Endodermal cell (in vitro differentiated cells): ENCODE data around the gene CORO2A. TPM values are rescaled to one million over a fixed set of nuclear protein-coding genes. Genes with fewer than 3 reads are reported as not detected.

ENCODE experiments used
- DNase-seq: peaks from one replicate; pipeline ENCODE4 v3.0.0-alpha.2; 2017
- H3K27ac ChIP-seq: 2 replicates; pipeline ENCODE4 v1.5.1; 2013; ENCODE audit warnings: mild to moderate bottlenecking, low read depth, low read length, moderate library complexity
- H3K27me3 ChIP-seq: 2 replicates; pipeline ENCODE4 v1.6.1; 2013; ENCODE audit warnings: mild to moderate bottlenecking, low read length, moderate library complexity; ENCODE audit not compliant: insufficient read depth, control insufficient read depth, poor library complexity, severe bottlenecking
- H3K36me3 ChIP-seq: 2 replicates; pipeline ENCODE4 v1.7.0; 2013; ENCODE audit warnings: mild to moderate bottlenecking, low read length, moderate library complexity; ENCODE audit not compliant: control insufficient read depth, insufficient read depth
- H3K4me1 ChIP-seq: one replicate; pipeline ENCODE4 v1.7.0; 2013; ENCODE audit warnings: low read length; ENCODE audit not compliant: control insufficient read depth, insufficient read depth
- H3K4me3 ChIP-seq: 2 replicates; pipeline ENCODE4 v1.5.1; 2013; ENCODE audit warnings: mild to moderate bottlenecking, low read length, moderate library complexity
- H3K9ac ChIP-seq: 2 replicates; pipeline ENCODE4 v1.6.1; 2013; ENCODE audit warnings: mild to moderate bottlenecking, low read length, moderate library complexity; ENCODE audit not compliant: poor library complexity, severe bottlenecking; ENCODE audit errors: extremely low read depth
- H3K9me3 ChIP-seq: 2 replicates; pipeline ENCODE4 v1.6.1; 2013; ENCODE audit warnings: mild to moderate bottlenecking, low read length, moderate library complexity; ENCODE audit not compliant: control insufficient read depth
- H3K27ac Mint-ChIP-seq: 2 replicates; pipeline ENCODE4 v1.8.0; 2020; ENCODE audit warnings: mixed read lengths
- H3K27me3 Mint-ChIP-seq: 2 replicates; pipeline ENCODE4 v1.8.0; 2021; ENCODE audit warnings: mild to moderate bottlenecking, mixed read lengths; ENCODE audit not compliant: insufficient read depth
- H3K36me3 Mint-ChIP-seq: 2 replicates; pipeline ENCODE4 v1.8.0; 2020; ENCODE audit warnings: low read depth, mixed read lengths
- H3K4me1 Mint-ChIP-seq: 2 replicates; pipeline ENCODE4 v1.8.0; 2020; ENCODE audit warnings: mixed read lengths
- H3K4me3 Mint-ChIP-seq: 2 replicates; pipeline ENCODE4 v1.8.0; 2020; ENCODE audit warnings: mild to moderate bottlenecking, moderate library complexity, mixed read lengths
- H3K9me3 Mint-ChIP-seq: 2 replicates; pipeline ENCODE4 v1.8.0; 2020; ENCODE audit warnings: mild to moderate bottlenecking, mixed read lengths
- WGBS, 2 experiments: methylation state at CpG; one replicate each; pipeline versions ENCODE4 v1.1.5 to v1.1.7; 2013; ENCODE audit warnings: missing lambda C conversion rate in 2 of 2, mixed read lengths in 1 of 2; ENCODE audit not compliant: insufficient coverage in 1 of 2, insufficient read length in 1 of 2; 5-methylcytosine and 5-hydroxymethylcytosine counted together
- total RNA-seq, 2 donors: library from RNA; stranded (reverse); fragmentation: NEBNext Ultra II Directional in 1 of 2; extraction: Animal tissue kit (Norgen Biotek cat#: 25700) in 1 of 2; gene quantifications; 2 replicates in 1 of 2; 3 replicates in 1 of 2; pipeline ENCODE4 v1.2.1, GENCODE V29; 2021
- TF ChIP-seq, protein P1 (sequence below): fragments of 200-600 bp; sonication (generic); conservative IDR thresholded peaks from 2 replicates; pipeline ENCODE4 v1.5.0; 2021; ENCODE audit warnings: antibody characterized with exemption, mild to moderate bottlenecking

CORO2A gene
- total RNA-seq, 2 donors from 2014 or later = 21.0 to 22.8 TPM

DNA sequence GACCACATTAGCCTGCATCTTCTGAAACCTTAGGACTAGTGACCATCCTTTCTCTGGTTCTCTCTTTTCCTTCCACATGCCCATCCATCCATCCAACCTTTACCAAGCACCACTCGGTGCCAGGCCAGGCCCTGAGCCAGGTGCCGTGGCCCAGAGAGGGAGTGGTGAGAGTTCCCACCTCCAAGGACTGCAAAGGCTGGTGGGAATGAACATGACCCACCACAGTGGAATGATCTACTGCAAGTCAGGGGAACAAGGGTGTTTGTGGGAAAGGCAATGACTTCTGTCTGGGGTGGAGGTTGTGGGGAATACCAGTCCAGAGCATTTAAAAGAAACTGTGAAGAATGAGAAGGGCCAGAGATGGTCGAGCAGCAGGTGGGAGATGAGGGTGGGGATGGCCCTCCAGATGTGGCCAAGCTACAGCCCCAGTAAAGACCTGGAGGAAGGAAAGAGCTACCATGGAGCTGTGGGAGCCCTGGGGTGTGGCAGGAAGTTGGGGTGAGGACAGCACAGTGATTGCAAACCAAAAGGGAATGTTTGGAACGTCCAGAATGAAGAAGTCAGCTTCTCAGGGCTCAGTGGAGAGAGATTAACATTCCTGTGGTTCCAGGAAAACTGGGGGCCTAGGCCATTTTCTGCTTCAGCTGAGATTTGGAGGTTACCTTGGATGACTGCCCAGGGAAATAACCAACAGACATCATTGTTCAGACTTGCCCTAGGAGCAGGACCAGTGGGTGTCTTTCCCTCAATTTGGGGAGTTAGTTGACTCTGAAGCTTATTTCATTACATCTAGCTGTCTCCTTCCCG lies 30.7 kb upstream of the CORO2A start:
- Histone ChIP-seq H3K36me3 (peaks cover 20% of the 10 kb centered on the region), H3K9ac (no peak overlapping the region), H3K27ac (no peak overlapping the region), H3K4me3 (no peak overlapping the region), H3K4me1 (no peaks in the 10 kb centered on the region), H3K27me3 (no peaks in the 10 kb centered on the region), H3K9me3 (no peaks in the 10 kb centered on the region)
- Mint-ChIP-seq H3K36me3 (peaks cover 53% of the 10 kb centered on the region), H3K27ac (no peak overlapping the region), H3K27me3 (no peaks in the 10 kb centered on the region), H3K4me3 (no peak overlapping the region), H3K9me3 (no peaks in the 10 kb centered on the region), H3K4me1 (no peaks in the 10 kb centered on the region)
- 72 to 90% methylated on average over 3 to 5 of the region's 5 CpGs for WGBS, 2 experiments
- DNase-seq = no peak
- TF ChIP-seq, protein P1, sequence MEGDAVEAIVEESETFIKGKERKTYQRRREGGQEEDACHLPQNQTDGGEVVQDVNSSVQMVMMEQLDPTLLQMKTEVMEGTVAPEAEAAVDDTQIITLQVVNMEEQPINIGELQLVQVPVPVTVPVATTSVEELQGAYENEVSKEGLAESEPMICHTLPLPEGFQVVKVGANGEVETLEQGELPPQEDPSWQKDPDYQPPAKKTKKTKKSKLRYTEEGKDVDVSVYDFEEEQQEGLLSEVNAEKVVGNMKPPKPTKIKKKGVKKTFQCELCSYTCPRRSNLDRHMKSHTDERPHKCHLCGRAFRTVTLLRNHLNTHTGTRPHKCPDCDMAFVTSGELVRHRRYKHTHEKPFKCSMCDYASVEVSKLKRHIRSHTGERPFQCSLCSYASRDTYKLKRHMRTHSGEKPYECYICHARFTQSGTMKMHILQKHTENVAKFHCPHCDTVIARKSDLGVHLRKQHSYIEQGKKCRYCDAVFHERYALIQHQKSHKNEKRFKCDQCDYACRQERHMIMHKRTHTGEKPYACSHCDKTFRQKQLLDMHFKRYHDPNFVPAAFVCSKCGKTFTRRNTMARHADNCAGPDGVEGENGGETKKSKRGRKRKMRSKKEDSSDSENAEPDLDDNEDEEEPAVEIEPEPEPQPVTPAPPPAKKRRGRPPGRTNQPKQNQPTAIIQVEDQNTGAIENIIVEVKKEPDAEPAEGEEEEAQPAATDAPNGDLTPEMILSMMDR = no peak

DNA sequence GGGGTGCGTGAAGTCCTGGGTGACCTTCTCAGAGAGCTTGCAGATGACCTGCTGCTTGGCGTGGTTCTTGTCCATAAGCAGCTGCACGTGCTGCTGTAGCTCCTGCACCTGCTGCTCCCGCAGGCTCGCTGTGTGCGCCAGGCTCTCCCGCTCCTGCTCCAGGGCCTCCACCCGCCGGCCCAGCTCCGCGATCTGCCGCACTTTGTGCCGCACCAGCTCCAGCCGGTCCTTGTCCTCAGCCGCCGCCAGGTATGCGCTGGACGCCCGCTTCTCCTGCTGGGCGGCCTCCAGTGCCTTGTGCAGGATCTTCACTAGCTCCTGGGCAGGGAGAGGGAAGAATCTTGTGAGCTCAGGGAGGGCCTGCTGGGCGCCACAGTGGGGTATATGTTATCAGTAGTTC lies 28.5 kb upstream of the CORO2A start:
- H3K27me3 Mint-ChIP-seq = no peaks in the 10 kb centered on the region
- no peaks in the 10 kb centered on the region for H3K4me1 Mint-ChIP-seq
- H3K27ac Mint-ChIP-seq = no peak overlapping the region
- TF ChIP-seq, protein P1 = no peak
- H3K4me3 Mint-ChIP-seq = no peak overlapping the region
- Histone ChIP-seq H3K9ac (no peak overlapping the region), H3K27ac (no peak overlapping the region), H3K27me3 (no peaks in the 10 kb centered on the region), H3K4me3 (no peak overlapping the region), H3K36me3 (peaks cover 19% of the 10 kb centered on the region), H3K9me3 (no peaks in the 10 kb centered on the region), H3K4me1 (no peaks in the 10 kb centered on the region)
- peaks cover 43% of the 10 kb centered on the region for H3K36me3 Mint-ChIP-seq
- 93 to 98% methylated on average over 12 to 21 of the region's 21 CpGs for WGBS, 2 experiments
- no peaks in the 10 kb centered on the region for H3K9me3 Mint-ChIP-seq
- DNase-seq = no peak

DNA sequence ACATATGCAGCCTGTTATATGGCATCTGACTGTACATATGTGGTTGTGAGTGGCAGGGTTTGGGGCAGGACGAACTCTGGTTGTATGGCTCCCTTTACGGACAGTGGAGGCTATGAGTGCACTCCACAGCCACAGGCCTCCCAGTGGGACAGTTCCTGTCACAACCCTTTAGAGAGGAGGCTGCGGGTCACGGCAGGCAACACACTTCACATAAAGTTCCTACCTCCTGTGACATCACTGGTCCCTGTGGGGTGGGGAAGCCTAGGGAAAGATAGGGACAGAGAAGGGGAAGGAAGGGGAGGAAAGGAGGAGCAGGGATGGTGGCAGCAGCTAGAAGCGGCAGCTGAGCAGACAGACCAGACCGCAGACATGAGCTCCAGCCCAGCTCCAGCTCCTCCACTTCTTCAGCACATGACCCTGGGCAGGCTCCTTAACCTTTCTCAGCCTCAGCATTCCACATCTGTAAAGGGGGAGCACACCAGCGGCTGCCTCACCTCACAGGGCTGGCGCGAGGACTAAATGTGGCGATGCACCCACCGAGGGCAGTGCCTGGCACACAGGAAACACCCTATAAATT lies 27.4 kb upstream of the CORO2A start:
- Mint-ChIP-seq H3K4me3 (no peak overlapping the region), H3K27ac (peak overlapping the region; percentile 78), H3K27me3 (no peaks in the 10 kb centered on the region), H3K36me3 (peaks cover 49% of the 10 kb centered on the region), H3K4me1 (no peaks in the 10 kb centered on the region), H3K9me3 (no peaks in the 10 kb centered on the region)
- Histone ChIP-seq H3K27ac (no peak overlapping the region), H3K9me3 (no peaks in the 10 kb centered on the region), H3K4me1 (no peaks in the 10 kb centered on the region), H3K27me3 (no peaks in the 10 kb centered on the region), H3K4me3 (no peak overlapping the region), H3K9ac (no peak overlapping the region), H3K36me3 (peaks cover 19% of the 10 kb centered on the region)
- no peak for DNase-seq
- 95 to 100% methylated on average over 7 to 11 of the region's 11 CpGs for WGBS, 2 experiments
- TF ChIP-seq, protein P1 = no peak
